Pulmonary artery endothelial cell (primary cell): ENCODE measurements around the gene TWIST1. TPM values are rescaled to one million over a fixed set of nuclear protein-coding genes. Genes with fewer than 3 reads are reported as not detected.

Experiments used
- DNase-seq: peaks from one replicate; pipeline ENCODE4 v3.0.0-alpha.2; 2011; ENCODE audit warnings: low read depth, low spot score
- total RNA-seq: library from RNA; depleted of rRNA; stranded (reverse); fragments of >200 nt; gene quantifications from 2 replicates; pipeline ENCODE4 v1.2.3, GENCODE V29; 2014

The TWIST1 gene
- total RNA-seq, 1 donor from 2014 or later: 3.4 TPM

DNA sequence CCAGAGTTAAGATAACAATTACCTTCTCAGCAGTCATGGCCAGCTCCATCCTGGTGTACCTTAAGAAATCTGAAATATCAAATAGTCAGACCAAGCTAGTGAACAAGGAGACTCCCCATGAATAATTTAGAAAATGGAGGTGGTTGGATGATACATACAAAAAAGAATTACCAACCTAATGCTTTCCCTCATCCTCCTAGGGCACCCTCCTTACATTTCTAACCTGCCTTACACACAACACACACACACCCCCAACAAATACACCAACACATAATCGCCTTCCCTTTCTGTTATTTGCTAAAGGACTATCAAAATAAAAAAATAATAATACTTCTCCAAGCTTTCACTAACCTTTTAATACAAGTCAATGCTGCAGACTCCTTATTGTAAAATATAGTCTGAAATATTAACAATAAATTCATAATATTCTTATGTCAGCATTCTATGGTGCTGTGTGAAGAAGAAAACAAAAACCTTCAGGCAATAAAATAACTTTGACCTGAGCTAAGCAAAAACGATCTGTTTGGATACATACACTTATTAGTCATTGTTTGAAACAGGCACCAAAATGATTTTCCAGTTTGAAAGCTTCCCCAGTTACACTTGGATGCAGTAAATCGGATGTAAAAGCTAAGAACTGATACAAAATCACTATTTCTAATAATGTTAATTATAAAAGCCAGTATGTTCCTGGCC is 3.4 kb downstream of the TWIST1 start:
- DNase-seq: no peak

DNA sequence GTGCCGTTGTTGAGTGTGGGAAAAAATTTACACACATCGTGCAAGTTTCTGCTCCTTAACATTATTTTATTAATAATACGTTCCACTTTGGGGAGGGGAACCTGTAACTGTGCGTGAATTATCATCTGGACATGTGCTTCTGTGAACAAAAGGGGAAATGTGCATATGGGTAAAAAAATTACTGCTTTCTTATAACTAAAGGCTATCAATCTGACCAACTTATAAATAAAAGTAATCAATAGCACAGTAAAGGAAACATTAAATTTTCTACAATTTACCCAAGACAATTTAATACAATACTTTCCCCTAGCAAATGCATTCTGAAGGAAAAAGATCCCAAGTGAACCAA is 4.5 kb downstream of the TWIST1 start:
- DNase-seq: no peak

- DNase-seq: no peak
Observed at GRCh38 chr7:19112274-19113001, 5.0 kb downstream of the TWIST1 start.

DNA sequence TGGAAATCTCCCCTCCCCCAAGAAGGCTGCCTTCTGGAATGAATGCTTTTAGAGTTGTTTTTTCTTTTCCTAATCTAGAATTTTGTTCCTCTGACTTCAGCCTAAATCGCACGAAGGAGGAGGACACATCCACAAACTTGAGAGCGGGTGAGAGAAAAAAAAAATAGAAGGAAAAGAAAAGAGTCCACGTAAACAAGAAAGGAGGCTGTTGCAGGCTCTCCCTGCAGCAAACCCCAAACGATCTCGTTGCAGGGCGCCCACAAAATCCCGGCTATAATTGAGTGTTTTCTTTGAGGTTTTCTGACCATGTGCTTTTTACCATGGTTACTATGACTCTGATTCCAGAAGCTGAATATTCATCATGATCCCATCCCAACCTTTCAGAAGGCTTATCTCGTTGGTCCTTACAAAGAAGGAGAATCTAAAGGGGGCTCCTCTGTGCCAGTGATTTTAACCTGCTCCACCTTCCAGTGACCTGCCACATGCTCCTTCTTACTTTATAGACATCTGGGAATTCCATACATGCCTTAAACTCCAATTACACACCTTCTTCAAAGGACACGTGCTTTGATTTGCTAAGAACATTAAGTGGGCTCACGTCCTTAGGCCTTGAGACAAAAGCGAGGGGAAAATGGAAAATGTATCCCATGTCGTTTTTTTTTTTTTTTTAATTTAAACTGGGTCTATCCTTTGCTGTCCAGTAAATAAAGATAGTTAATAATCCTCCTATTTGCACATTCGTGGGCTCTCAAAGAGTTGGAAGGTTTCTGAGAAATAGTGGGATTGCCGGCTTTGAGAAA is 5.8 kb downstream of the TWIST1 start:
- DNase-seq: no peak

- no peak for DNase-seq
Observed at GRCh38 chr7:19110776-19111175, 6.7 kb downstream of the TWIST1 start.

- no peak for DNase-seq
Observed at GRCh38 chr7:19110026-19110730, 7.3 kb downstream of the TWIST1 start.

DNA sequence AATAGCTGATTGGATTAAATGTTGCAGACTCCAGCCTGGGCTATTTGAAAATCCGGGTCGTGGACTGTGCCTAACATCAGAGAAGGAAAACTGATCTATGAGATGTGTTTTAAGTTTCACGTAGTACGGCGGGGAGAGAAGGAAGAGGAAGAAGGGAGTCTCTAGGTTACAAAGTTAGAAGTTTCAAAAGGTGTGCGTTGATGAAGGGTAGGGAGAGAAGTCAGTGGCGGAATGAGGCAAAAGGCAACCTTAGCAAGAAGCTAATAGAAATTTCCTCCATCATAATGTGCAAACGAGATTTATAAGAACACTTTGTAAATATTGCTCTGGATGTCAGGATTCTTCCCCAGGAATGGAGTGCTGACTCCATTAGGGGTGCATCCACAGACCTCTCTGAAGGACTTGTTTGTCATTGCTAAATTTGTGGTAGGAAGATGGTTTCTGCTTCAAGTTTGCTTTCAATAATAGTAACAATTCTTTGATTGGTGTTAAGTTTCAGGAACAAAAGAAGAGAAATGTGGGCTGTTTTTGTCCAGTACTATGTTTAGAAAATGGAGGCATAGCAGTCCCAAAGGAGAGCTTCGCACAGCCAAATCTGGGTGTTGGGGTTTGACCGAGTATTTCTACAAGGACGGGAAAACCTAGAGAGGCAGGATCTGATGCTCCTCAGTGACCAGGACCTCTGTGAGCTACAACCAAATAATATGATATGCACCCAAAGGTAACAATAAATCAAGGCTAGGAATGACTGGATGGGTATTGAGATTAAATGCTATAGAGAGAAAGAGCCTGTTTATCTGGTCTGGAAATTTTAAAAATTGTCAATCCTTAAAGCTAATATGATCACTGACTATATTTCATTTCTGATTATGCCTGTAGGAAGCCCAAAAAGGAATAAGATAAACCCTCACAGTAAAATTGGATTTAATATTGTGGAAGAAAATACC is 8.2 kb downstream of the TWIST1 start:
- DNase-seq: no peak

DNA sequence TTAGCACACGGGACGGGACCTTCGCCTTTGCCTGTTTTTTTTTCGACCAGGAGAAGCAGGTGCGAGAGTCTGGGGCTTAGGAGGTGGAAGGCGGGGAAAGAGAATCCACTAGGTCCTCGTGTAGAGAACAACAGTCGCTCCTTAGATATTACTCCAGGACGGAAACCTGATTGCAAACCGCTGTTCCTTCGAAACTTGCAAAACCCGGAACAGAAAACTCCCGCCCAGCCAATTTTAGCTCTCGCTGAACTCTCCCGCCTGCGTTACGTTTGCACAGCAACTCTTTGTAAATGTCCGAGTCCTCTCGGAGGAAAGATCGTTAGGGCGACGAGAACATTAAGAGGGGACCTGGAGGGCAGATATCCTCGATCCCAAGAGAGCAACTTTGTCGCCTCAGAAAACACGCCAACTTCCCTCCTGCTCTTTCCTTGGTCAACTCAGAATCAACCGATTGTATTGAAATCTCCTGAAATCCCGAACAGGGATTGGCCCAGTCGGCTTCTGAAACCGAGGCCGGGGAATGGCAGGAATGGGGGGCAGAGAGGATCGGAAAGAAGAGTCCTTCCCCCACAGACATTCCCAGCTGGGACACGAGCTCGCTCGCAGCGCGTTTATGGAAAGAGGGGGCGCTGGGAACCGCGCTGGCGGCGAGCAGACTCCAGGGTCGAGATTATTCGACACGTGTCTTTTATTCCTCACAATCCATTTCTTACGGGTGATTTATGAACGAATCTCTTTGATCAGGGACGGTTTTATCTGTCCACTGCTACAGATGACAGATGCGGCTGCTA is 9.9 kb downstream of the TWIST1 start:
- DNase-seq: no peak

GRCh38 chr7:19107081-19107355 is 10.4 kb downstream of the TWIST1 start:
- DNase-seq: no peak

- DNase-seq: no peak
Observed at GRCh38 chr7:19106241-19107080, 11.0 kb downstream of the TWIST1 start.

DNA sequence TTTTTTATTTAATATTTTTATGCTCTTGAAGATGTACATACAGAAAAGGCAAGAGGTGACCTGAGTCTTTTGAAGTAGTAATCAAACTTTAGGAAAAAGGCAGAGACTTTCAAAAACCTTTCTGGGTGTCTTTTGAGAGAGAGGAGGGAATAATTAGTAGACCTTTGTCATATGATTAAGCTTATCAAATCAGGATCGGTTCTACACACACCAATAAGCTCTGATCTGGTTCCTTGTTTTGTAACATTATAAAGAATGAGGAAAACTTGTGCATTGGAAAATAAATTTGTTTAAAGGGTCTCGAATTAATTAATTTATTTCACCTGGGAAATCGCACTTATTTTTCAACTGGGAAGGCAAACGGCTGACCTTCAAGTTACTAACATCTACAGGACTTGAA is 11.9 kb downstream of the TWIST1 start:
- no peak for DNase-seq

GRCh38 chr7:19104811-19105210 is 12.6 kb downstream of the TWIST1 start:
- no peak for DNase-seq

GRCh38 chr7:19102884-19103283 is 14.6 kb downstream of the TWIST1 start:
- DNase-seq: no peak

- no peak for DNase-seq
Observed at GRCh38 chr7:19101909-19102308, 15.5 kb downstream of the TWIST1 start.

DNA sequence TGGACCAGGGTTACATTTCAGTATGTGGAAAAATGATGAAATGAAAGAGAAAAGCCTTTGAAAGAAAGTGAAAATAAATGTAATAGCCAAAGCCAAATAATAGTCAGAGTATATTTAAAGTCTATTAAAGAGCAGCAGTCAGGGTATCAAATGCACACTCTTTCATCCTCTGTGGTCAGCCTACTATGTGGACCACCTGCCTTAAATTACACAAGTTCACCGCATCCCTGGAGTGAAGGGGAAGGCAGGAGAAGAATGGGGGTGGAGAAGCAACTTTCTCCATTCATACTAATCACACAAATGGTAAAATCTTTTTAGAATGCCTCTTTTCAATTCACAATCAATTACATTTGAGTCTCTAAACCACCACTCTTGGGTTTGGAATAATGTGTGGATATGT is 16.0 kb downstream of the TWIST1 start:
- DNase-seq: no peak

DNA sequence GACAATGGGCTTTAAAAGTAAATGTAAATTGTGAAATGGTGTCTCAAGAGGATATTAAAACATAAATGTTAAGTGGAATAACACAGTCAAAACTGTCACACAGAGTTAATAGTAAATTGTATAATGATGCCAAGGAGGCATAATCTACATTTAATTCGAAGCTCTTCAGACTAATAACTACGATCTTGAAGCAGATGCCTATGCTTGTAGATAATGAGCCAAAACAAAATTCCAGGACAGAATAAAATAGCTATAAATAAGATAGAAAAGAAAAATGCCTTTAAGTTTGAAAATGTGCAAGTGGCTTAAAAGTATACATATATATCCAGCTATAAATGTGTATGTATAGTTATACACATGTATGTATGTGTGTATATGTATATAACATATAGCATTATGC is 17.5 kb downstream of the TWIST1 start:
- DNase-seq: no peak

- DNase-seq: no peak
Observed at GRCh38 chr7:19099194-19099593, 18.2 kb downstream of the TWIST1 start.

- no peak for DNase-seq
Observed at GRCh38 chr7:19098510-19098909, 18.9 kb downstream of the TWIST1 start.
